Inflammatory macrophage treated with lipopolysaccharide for 4 hours (primary cell): ENCODE data around the gene INKA2.
"Not testable (repeated sequence)": the region's sequence is repeated elsewhere in the genome, so short reads cannot be mapped to it uniquely, and the experiment has no call there.

ENCODE experiments used
- DNase-seq: peaks from one replicate; pipeline ENCODE4 v3.0.0-alpha.2; 2020

Gene INKA2

DNA sequence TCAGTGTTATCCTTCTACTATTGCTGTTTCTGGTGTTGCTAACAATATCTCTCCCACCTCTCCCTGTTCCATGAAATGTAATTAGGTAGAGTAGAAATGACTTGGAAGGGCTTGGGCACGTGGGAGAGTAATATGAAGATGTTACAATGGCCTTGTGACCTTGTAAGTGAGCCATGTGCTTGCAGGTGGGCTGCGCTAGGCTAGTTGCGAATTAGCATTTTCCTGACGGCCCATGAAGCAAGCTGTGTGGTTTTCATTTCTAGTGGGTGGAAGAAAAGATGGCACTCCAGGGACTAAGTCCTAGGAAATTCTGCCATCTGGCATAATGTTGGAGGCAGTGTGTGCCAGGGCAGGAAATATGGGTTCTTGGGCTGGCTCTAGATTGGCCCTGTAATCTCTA, 8.8 kb upstream of the INKA2 start:
- DNase-seq = no peak

DNA sequence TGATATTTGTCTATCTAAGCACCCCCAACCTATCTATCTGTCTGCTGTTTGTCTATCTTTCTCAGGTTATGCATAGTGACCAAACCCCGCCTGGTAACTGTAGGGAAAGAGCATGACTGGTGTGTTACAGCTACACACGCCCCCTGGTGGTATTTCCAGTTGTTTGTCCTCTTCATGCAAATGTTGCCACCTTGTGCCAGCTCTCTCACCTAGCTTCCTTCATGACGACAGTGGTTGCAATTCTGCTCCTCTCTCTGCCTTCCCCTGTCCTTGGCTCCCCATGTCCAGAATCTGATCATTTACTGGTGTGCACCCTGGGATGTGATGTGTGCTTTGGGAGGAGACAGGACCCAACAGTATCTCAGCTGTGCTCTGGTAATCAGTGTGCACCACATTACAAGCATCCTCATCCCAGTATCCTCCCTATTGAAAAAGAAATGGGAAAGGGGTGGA, 8.1 kb upstream of the INKA2 start:
- DNase-seq = peak; percentile 85

DNA sequence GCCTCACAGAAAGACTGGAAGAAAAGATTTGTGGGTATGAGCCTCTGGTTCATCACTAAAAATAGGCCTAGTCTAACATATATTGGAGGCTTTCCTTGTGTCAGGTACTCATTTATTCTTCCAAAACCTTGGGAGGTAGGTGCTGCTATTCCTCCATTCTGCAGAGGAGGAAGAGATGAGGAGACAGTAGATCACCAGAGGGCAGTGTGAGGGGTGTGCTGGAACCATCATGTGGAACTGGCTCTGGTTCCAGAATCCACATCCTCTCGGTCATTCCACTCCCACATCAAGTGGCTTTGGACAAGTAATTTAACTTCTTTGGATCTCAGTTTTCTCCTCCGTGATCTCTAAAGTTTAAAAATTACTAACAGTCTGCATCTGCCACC, 7.4 kb upstream of the INKA2 start:
- DNase-seq = no peak

DNA sequence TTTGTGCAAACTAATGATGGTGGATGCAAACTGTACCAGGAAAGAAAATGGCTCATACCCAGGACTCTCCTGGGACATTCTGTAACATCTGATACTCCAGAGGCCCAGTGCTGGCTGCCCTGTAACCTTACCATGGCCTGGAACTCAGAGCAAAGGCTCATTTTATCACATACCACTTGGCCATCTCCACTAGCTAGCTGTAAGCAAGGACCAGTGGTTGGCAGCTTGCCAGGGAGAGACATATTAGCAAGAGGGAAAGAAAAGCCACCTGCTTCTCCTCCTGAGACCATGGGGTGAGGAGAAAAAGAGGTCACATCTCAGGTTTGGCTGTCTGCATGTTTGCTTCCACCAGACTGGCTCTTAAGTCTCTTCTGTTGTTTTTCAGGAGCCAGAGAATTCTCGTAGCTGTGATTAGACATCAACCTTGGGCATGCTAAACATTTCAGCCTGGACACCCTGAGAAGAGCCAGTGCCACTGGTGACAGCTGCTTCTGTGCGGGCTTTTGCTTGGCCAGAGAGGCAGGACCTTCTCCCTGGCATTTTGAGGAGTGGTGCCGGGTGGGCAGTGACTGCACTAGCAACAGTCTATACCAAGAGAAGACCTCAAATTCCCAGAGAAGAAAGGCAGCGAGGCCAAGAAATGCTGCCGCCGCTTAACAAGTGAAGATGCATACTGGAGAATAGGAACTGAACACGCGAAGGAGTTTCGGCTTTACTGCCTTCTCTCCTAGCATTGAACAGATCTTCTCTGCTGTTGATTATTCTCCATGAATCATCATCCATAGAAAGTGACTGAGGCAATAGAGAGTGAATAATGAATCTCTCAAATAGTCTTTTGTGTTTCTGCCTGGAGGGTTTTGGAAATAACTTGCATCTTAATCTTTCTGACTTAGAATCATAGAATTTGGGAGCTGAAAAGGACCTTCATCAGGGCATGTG, 6.7 kb upstream of the INKA2 start:
- DNase-seq = no peak

DNA sequence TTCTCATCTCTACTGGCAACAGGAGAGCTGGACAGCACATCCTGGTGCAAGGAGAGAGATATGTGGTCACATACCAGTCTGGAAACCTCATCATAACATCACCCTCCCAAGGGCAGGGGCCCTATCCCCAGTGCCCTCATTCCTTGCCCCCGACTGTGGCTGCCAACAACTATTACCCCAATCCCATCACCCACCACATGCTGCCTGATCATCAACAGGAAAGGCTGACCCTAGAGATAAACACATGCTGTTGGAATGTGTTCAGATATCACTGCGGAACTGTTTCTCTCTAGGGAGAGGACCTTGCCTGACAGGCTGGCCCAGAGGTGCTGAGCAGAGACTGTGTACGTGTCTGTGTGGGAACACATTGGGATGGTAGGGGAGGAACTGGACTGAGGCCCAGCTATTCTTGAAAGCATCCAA, 4.5 kb upstream of the INKA2 start:
- no peak for DNase-seq

DNA sequence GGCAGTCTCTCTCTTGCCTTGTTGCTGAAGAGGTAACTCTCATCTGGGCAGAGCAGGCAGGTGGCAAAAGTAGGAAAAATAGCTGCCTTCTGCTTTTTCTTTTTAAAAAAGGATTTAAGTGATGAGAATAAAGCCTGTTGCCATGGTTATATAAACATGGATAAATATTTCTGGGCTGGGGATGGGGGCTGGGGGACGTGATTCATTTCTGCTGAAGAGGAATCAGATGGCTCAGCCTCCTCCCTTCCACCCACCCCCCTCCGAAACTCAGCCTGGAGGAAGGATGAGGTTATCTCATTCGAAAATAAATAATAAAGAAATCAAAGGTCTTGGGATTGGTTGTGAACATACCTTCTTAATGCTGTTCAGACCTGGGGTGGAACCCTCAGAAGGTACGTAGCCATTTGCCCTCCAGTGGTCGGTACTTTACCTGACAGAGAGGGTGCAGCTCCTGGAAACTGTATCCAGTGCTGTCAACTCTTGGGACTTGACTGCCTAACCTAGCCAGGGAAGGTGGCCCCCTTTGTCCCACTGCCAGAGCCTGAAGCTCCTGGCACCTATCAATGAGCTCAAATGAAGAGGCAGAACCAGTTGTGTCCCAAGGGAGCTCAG, 3.8 kb upstream of the INKA2 start:
- no peak for DNase-seq

DNA sequence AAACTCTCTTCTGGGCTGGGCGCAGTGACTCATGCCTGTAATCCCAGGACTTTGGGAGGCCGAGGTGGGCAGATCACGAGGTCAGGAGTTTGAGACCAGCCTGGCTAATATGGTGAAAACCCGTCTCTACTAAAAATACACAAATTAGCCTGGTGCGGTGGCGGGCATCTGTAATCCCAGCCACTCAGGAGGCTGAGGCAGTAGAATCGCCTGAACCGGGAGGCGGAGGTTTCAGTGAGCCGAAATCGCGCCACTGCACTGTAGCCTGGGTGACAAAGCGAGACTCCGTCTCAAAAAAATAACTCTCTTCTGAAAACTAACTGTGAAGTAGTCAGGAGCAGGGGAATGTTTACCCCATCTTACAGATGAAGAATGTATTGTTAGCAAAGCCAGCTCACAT, 3.1 kb upstream of the INKA2 start:
- DNase-seq = not testable (repeated sequence)

DNA sequence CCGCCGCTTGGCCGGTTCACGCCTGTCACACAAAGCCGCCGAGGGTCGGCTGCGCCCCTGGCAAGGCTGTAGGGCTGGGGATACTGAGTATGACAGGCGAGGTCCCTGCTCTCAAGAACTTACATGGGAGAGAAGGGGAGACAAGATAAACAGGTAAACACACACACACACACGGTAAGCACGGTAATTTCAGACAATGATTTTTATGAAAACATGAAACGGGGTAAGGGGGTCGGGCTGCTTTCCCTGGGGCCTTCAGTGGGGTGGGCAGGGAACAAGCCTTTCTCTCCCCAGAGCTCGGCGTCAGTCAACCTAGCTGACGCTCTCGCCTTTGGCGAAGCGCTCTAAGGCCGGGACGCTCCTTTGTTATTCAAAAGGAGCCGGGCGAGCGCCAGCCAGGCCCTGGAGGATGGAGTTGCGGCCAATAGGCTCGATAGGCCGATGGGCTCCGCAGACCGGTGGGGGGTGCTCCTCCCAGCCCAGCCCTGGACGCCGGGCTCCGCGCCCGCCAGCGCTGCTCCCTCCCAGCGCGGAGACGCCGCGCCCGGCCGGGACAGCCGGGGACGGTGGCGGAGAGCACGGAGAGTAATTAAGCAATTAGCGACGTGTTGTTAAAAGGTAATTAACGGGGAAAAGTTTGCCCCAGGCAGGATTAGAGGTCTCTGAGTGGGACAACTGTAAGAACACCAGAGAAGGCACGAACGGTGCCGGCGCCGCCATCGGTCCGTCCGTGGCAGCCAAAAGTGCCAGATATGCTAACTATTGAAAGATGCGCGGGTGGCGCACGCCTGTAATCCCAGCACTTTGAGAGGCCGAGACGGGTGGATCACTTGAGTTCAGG, 950 bp upstream of the INKA2 start:
- DNase-seq = no peak

DNA sequence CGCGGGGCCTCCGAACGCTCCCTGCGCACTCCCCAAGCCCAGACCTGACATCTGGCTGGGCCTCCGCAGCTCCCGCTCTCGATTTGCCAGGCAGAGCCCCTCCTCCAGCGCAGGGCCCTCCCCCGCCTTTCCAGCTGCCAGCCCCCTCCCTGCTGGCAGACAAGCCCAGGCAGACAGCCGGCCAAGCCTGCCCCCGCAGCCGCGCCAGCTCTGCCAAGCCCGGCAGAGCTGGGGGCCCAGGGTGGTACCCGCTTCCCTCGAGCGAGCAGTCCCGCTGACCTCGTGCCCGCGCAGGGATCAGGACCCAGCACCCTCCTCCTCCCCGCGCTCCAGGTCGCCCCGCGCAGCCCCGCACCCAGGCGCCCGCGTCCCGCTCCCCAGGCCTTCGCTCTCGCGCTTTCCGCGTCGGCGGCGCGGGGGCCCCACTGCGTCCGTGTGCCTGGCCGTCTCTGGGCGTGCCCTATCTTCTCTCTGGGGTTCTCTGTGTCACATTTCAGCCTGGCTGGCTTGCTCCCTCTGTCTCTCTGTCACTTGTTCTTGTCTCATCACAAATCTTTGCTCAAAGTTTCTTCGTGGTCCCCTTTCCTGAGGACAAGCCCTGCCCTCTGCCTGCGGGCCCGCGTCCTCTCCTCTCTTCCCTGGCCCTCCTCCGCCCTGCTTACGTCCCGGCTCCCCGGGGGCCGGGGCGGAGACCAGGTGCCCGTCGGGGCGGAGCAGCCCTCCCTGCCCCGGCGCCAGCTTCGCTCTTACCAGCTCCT, 580 bp downstream of the INKA2 start:
- DNase-seq = peak; percentile 41

DNA sequence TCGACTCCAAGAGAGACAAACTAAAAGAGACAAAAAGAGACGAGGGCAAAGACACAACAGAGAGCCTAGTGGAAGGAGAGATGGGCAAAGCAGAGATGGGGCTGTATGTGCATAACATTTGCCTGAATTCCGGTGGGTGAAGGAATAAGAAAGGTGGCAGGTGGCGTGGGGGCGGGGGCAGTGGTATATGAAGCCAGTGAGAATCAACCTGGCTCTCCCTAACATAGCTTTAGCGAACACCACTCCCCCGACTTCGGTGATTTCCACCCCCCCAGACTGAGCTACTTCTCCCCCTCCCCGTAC, 1.1 kb downstream of the INKA2 start:
- no peak for DNase-seq

DNA sequence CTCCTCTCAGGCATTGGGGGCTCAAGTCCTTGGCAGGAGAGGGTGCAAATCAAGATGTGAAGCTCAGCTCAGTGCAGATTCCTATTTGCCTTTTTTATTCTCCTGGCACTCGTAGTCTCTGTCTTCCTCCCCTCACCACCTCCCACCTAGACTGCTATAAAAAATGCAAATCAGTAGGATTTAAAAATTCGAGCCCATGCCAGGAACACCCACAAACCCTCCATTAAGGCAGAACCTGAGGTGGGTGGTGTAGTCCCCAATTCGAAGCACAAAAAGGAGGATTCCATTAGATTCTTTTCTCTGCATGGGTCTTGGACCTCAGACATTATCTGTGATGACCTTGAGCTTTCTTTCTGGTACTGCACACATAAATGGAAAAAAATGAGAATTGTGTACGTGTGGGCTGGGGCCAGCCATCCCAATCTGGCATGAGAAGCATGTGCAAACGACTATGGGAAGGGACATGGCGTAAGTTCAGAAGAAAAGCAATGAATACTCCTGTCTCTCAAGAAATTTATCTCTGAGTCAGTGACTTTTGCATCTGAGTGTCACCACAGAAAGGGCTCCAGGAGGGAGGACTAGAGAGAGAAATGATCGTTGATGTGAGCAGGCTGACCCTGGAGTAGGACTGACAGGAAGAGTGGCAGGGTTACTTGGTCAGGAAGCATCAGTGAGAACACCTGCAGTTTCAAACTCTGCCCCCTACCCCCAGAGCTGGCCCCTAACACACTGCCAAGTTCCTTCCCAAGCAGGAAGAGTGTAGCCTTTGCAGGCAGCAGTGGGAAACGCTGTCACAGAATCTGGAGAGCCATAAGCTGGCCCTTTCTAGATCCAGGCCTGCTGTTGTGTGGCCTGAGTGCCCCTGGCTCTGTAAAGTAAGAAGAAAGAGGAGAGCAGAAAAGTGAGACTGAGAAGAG, 1.7 kb downstream of the INKA2 start:
- no peak for DNase-seq

DNA sequence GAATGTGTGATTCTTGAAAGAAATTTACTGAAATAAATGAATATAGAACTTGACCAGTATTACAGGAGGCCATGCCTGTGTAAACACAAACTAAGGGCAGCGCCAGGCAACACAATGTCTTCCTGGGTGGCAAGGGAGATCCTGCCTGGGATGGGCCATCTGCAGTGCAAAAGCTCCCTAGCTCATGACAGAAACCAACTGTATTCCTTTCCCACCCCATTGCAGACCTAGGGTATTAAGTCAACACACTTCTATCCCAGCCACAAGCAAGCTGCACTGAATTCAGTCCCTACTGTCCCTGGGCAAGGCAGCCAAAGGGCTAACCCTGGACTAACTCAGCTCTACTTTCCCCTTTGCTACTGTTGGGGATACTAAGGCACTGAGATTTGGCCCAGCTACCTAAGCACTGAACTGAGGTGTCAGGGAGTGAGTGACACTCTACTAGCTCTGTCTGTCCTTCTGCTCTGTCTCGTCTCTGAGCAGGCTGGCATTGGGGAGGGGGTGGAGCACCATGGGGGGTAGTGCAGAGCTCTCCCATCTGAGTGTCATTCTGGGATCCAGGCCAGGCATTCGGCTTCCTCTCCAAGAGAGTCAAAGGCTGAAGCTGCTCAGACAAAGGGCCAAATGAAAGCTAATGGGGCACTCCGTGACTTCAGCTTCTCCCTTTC, 2.5 kb downstream of the INKA2 start:
- DNase-seq = no peak

DNA sequence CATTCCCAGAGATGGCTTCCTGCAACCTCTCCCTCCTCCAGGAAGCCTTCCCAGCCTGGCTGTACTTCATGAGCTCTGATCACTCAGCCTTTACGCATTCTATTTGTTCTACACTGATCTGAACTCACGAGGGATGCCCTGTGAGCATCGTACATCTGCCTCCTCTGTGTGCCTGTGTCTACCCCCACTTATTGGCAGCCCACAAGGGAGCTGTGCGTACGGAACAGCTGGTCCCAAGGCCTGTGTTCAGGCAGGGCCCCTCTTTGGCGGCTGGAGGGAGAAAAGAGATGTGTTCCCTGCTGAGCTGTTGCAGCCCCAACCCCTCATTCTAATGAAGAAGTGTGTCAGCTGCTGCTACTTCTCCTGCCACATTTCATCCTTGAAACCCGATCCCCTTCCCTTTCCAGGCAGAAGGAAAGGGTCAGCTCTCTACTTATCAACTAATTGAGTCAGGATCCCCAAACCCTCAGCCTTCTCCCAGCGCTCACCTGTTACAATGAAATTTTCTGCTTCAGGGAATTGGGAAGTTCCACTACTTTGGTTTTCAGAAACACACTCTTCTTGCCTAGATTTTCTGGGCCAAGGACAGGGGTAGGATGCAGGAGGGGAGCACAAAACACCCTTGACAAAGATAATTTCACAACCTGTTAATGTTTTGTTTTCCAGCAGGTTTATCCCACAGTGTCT, 3.2 kb downstream of the INKA2 start:
- DNase-seq = no peak

DNA sequence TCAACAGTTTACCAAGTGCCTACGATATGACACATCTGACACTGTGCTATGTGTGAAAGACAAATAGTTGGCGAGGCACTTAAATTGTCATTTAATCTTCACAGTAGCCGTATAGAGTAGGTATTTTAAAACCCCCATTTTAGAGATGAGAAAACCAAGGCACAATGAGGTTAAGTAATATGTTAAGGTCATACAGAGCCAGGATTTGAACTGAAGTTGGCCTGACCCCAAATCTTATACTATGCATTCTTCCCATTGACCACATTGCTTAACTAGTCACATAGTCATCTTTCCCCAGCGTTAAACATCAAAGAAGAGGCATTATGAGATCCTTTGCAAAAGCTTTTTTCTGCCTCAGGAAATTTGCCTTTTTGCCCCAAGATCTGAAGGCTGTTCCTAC, 3.9 kb downstream of the INKA2 start:
- DNase-seq = no peak

DNA sequence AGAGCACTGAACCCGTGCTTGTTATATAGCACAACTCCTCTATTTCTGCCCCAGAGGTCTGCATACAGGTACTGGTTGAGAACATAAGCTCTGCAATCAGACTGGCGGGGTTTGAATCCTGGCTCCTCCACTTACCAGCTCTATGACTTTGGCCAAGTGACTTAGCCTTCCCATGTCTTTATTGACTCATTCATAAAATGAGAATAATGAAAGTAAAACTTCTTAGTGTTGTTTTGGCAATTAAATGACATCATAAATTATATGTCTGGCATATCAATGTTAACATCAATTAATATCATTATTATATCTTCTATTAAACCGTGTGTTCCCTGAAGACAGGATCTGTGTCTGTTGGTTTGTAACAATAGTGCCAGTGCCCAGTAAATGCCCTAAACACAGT, 4.3 kb downstream of the INKA2 start:
- peak; percentile 70 for DNase-seq

DNA sequence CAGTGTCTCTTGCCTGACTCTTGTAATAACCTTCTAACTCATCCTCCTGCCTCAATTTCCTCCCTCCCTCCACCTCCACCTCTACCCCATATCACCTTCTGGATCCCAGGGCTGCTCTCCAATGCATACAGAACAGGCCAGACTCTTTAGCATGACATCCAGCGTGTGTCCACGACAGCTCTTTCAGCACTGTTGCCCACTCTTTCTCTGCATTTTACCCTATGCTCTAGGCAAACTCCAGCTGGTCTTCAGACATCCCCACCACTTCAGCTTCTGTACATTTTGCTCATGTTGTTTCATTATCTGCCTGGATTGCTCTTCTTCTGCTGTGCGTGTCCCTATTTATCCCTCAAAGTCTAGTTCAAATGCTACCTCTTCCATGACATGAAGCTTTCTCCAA, 4.8 kb downstream of the INKA2 start:
- DNase-seq = no peak

DNA sequence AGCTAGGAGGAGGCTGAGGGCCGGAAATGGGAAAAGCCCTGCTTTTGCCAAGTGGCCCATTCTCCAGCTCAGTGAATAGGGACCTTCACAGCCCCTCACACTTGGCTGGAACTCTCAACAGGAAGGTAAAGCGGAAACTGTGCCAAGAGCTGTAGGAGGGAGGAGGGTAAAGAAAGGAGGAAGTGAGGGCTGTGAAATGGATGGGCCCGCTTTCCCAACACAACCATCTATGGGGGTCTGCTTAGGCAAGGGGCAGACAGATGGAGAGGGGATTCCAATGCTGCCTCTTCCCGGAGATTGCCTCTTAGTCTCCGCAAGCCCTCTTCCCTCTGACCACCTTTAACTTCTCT, 5.2 kb downstream of the INKA2 start:
- peak; percentile 81 for DNase-seq

DNA sequence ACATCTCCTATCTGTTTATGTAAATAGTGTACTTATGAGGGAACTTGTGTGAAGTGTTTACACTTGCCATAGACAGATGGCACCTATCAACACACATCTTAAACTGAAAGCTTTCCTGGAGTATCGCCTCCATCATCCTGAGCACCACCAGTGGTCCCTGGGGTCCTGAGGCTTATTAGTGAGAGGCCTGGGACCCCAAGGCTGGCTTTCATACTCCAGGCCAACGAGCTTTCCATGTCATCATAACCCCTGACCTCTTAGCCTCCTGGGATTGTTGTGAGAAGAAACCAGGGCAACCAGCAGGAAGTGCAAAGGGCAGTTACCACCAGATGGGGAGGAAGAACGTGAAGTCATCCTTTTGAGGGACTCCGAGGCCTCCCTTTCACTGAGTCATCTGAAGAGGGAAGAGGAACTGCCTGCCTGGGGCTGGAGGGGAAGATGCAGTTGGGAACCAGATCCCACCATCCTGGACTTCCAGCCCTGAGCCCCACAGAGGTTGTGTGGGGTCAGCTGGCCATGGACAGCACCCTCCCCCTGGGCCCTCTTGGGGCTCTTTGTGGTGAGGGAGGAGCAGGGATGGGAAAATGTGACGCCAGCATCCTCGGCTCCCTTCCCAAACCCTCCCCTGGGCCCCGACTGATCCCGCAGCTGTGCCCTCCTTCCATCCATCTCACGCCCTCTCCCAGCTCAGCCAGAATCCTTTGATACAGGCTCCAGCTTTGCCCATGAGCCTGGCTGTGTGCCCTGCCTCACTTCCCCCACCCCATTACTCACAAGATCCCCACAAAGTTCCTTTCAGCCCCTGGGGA, 5.8 kb downstream of the INKA2 start:
- DNase-seq = peak; percentile 96

DNA sequence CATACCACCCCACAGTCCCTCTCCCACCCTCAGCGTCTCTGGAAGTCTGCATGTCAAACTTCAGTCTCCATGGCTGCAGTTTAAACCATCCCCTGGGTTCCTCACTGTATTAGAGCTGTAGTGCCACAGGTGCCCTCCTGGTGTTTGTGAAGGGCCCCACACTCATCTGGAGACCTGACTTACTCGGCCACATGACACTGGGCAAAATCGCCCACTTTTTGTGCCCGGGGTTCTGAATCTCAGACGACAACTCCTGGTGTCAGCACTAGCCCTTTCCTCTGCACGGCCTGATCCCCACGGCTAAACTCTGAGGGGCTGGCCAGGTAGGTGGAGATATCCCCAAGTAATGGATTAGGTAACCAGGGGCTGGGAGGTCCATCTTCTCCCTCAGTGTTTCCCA, 6.5 kb downstream of the INKA2 start:
- DNase-seq = no peak

DNA sequence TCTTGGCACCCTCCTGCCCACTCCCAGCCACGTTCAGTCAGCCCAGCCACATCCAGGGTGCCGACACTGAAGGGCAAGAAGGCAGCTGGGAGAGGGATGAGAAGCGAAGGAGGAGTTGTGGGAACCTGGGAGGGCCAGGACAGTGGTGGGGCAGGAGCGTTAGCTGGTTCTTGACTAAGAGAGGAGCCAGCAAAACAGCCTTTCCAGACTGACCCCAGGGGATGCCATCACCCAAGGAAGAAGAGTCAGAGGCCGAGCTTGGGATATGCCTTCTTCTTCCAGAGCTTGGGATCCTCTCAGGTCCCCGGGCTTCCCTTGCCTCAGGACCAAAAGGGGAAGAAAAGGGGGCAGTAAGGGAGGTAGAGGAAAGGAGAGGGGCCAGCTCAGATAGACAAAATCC, 7.2 kb downstream of the INKA2 start:
- DNase-seq = no peak
